HL-60/S4 treated with retinoic acid at 250 ng/mL for 4 days and 3 days (cell line): ENCODE results near the gene PCDHGC4.

ENCODE experiments used
- in situ Hi-C: fragments of 300-500 bp; cut with MboI; formaldehyde crosslinking; loops from 2 replicates; pipeline ENCODE4 v1.7.0; 2022; ENCODE audit warnings: low sequenced_read_pairs

Gene PCDHGC4

DNA sequence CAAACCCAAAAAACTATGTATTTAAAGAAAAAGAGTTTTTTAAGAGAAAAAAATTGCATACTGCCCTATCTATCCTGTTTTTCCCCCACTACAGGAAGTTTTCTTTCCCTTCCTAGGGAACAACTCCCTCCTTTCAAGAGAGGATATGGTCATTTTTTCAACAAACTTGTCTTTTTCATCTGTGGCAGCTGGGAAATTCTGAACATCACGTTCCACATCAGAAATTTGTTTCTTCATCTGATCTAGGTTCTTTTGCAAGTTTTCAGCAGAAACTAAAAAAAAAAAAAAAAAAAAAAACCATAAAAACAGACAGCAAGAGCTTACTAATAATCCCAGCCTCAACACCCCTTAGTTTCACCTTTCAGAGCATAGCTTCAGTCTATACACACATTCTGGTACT, 42.6 kb downstream of the PCDHGC4 start:
- in situ Hi-C loops: no loop called here

DNA sequence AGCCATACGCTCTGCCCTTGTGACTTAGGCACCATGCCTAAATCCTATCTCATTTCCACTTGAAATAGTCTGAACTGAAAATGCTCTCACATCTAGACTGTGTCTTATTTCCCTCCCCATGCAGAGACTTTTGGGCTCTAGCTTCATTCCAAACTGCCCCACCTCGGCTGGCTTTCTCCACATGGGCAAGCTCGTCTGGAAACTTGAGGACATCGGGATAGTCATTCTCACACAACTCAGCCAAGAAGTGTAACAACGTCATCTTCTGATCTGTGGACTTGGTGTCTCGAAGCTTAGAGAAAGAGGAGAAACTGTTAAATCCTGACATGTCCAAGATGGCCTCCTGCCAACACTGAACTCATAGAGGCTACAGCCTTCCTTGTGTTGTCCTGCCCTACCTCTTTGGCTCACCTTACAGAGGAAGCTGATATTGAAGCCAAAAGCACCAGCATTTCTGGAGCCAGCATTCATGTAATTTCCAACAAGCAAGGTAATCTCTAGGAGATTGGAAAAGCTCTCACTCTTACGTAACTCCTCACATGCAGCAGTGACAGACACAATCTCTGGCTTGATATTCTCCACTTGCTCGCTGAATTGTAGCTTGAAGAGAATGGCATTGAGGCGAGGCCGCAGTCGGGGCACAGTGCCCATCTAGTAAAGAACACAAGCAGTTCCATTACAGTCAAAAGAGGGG, 43.6 kb downstream of the PCDHGC4 start:
- in situ Hi-C loops: no loop called here

DNA sequence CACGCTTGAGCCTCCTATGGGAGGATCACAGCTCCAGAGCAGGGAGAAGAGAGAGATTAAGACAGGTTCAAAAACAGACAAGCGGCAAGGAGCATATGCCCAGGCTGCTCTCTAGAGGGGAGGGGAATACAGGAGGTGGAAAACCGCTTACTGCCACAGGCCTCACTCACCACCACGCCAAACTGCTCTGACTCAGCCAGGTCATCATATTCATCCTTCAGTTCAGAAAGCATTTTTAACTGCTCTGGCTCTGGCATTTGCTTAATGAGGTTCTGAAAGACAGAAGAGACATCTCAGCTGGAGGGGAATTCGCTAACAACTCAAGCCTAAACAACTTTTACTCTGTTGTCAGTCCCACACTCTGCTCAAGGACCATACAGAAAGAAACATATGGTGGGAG, 44.2 kb downstream of the PCDHGC4 start:
- in situ Hi-C loops: no loop called here

- in situ Hi-C loops: no loop called here
Measured at GRCh38 chr5:141529873-141530272, 45.0 kb downstream of the PCDHGC4 start.

DNA sequence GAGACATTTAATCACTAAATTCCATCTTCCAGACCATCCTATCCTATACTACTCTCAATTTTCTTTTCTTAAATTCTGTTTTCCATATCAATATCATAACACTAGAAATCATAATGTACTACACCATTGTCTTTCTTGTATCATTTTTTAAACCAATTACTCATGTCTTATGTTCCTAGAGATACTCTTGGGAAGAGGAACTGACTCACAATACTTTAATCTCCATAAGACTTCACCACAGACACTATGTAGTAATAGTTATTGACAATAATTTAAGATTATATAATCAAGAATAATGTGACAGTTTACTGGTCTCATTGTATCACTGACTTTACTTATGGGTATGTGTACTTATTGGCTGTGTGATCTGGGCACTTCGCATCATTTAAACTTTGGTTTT, 47.9 kb downstream of the PCDHGC4 start:
- in situ Hi-C loops: no loop called here

- in situ Hi-C loops: no loop called here
Measured at GRCh38 chr5:141533897-141534296, 49.1 kb downstream of the PCDHGC4 start.

- in situ Hi-C loops: no loop called here
Measured at GRCh38 chr5:141534492-141535213, 49.8 kb downstream of the PCDHGC4 start.
